ENCODE data around the gene DGCR2.
"Not testable (repeated sequence)": the region's sequence is repeated elsewhere in the genome, so short reads cannot be mapped to it uniquely, and the experiment has no call there.

Gene DGCR2

GRCh38 chr22:19039448-19039780 lies 82.8 kb downstream of the DGCR2 start:
- DNase-seq, result no peak

GRCh38 chr22:19038728-19039447 lies 83.3 kb downstream of the DGCR2 start:
- DNase-seq, result no peak

- DNase-seq, result no peak
Measured at GRCh38 chr22:19038164-19038546, 84.1 kb downstream of the DGCR2 start.

GRCh38 chr22:19037282-19038163 lies 84.7 kb downstream of the DGCR2 start:
- no peak for DNase-seq

- DNase-seq, result no peak
Measured at GRCh38 chr22:19036523-19037273, 85.5 kb downstream of the DGCR2 start.

- DNase-seq, result no peak
Measured at GRCh38 chr22:19036229-19036522, 86.0 kb downstream of the DGCR2 start.

- DNase-seq, result no peak
Measured at GRCh38 chr22:19035474-19036228, 86.6 kb downstream of the DGCR2 start.

GRCh38 chr22:19035126-19035473 lies 87.1 kb downstream of the DGCR2 start:
- DNase-seq, result not testable (repeated sequence)

GRCh38 chr22:19034724-19035120 lies 87.5 kb downstream of the DGCR2 start:
- DNase-seq, result not testable (repeated sequence)

GRCh38 chr22:19034031-19034723 lies 88.0 kb downstream of the DGCR2 start:
- DNase-seq, result not testable (repeated sequence)

GRCh38 chr22:19033568-19033905 lies 88.7 kb downstream of the DGCR2 start:
- not testable (repeated sequence) for DNase-seq

- DNase-seq, result not testable (repeated sequence)
Measured at GRCh38 chr22:19032898-19033567, 89.2 kb downstream of the DGCR2 start.

- not testable (repeated sequence) for DNase-seq
Measured at GRCh38 chr22:19032156-19032785, 89.9 kb downstream of the DGCR2 start.

- not testable (repeated sequence) for DNase-seq
Measured at GRCh38 chr22:19030889-19031252, 91.3 kb downstream of the DGCR2 start.

GRCh38 chr22:19030226-19030888 lies 91.9 kb downstream of the DGCR2 start:
- DNase-seq, result not testable (repeated sequence)

- DNase-seq, result not testable (repeated sequence)
Measured at GRCh38 chr22:19029113-19030103, 92.8 kb downstream of the DGCR2 start.

GRCh38 chr22:19028060-19028455 lies 94.2 kb downstream of the DGCR2 start:
- not testable (repeated sequence) for DNase-seq

- DNase-seq, result not testable (repeated sequence)
Measured at GRCh38 chr22:19027371-19028059, 94.7 kb downstream of the DGCR2 start.

- DNase-seq, result not testable (repeated sequence)
Measured at GRCh38 chr22:19026080-19026479, 96.1 kb downstream of the DGCR2 start.

Data from suppressor macrophage treated with lipopolysaccharide for 4 hours (primary cell).